GM23248 (cell line): Measurements from ENCODE around the gene CTSE. TPM values are rescaled to one million over a fixed set of nuclear protein-coding genes. Genes with fewer than 3 reads are reported as not detected.

ENCODE experiments used
- DNase-seq: peaks from one replicate; pipeline ENCODE4 v3.0.0-alpha.2; 2015
- H2AFZ ChIP-seq: fragments of 200-600 bp; sonication (generic); 2 replicates; pipeline ENCODE4 v1.6.1; 2016; ENCODE audit warnings: antibody characterized with exemption
- H3F3A ChIP-seq: fragments of 200-600 bp; sonication (generic); 2 replicates; pipeline ENCODE4 v1.6.1; 2016; ENCODE audit warnings: mild to moderate bottlenecking, antibody characterized with exemption, mixed run types; ENCODE audit not compliant: insufficient read depth
- H3K27ac ChIP-seq: fragments of 200-600 bp; sonication (generic); 2 replicates; pipeline ENCODE4 v1.5.1; 2016; ENCODE audit warnings: mild to moderate bottlenecking
- H3K27me3 ChIP-seq: fragments of 200-600 bp; sonication (generic); replicated peaks from 2 replicates; pipeline ENCODE4 v1.6.1; 2016; ENCODE audit warnings: mild to moderate bottlenecking; ENCODE audit not compliant: insufficient read depth
- H3K36me3 ChIP-seq: fragments of 200-600 bp; sonication (generic); 2 replicates; pipeline ENCODE4 v1.6.1; 2016; ENCODE audit warnings: low read depth, mild to moderate bottlenecking
- H3K4me1 ChIP-seq: fragments of 200-600 bp; sonication (generic); 2 replicates; pipeline ENCODE4 v1.6.1; 2016; ENCODE audit warnings: mild to moderate bottlenecking; ENCODE audit not compliant: insufficient read depth
- H3K4me2 ChIP-seq: fragments of 200-600 bp; sonication (generic); one replicate; pipeline ENCODE4 v1.6.1; 2016; ENCODE audit warnings: mild to moderate bottlenecking; ENCODE audit not compliant: unreplicated experiment
- H3K4me3 ChIP-seq: fragments of 200-600 bp; sonication (generic); 2 replicates; pipeline ENCODE4 v1.5.1; 2016; ENCODE audit warnings: mild to moderate bottlenecking
- H3K79me2 ChIP-seq: fragments of 200-600 bp; sonication (generic); 2 replicates; pipeline ENCODE4 v1.6.1; 2016; ENCODE audit warnings: mild to moderate bottlenecking; ENCODE audit not compliant: insufficient read depth
- H3K9ac ChIP-seq: fragments of 200-600 bp; sonication (generic); 2 replicates; pipeline ENCODE4 v1.6.1; 2016; ENCODE audit warnings: mild to moderate bottlenecking
- H3K9me2 ChIP-seq: fragments of 200-600 bp; sonication (generic); 2 replicates; pipeline ENCODE4 v1.6.1; 2016; ENCODE audit warnings: mixed run types, mild to moderate bottlenecking, moderate library complexity; ENCODE audit not compliant: insufficient read depth
- H3K9me3 ChIP-seq: fragments of 200-600 bp; sonication (generic); one replicate; pipeline ENCODE4 v1.6.1; 2017; ENCODE audit warnings: low read depth
- H4K20me1 ChIP-seq: fragments of 200-600 bp; sonication (generic); 2 replicates; pipeline ENCODE4 v1.6.0; 2016; ENCODE audit not compliant: insufficient read depth
- EZH2 ChIP-seq: fragments of 200-600 bp; sonication (generic); IDR thresholded peaks from 2 replicates; pipeline ENCODE4 v1.6.1; 2018; ENCODE audit warnings: antibody characterized with exemption, mild to moderate bottlenecking; ENCODE audit not compliant: insufficient read depth, poor library complexity, severe bottlenecking
- EZH2phosphoT487 ChIP-seq: fragments of 200-600 bp; sonication (generic); IDR thresholded peaks from 2 replicates; pipeline ENCODE4 v1.6.1; 2018; ENCODE audit warnings: antibody characterized with exemption, moderate library complexity, mild to moderate bottlenecking, low read depth; ENCODE audit not compliant: insufficient read depth
- WGBS, 2 experiments: methylation state at CpG; one replicate each; pipeline ENCODE4 v1.1.6; 2015 to 2017; ENCODE audit warnings: low lambda C conversion rate in 2 of 2, low coverage in 1 of 2; ENCODE audit errors: missing lambda C conversion rate in 2 of 2; 5-methylcytosine and 5-hydroxymethylcytosine counted together
- in situ Hi-C: fragments of 300-500 bp; cut with MboI; formaldehyde crosslinking; loops from 2 replicates; pipeline ENCODE4 v1.15.0; 2020
- polyA plus RNA-seq: library from polyadenylated mRNA; unstranded; fragments of >200 nt; fragmentation: Nextera tagmentation; extraction: Ambion mirVana; gene quantifications from 2 replicates; pipeline ENCODE4 v1.2.1, GENCODE V29; 2016
- total RNA-seq: library from RNA; depleted of rRNA; stranded (reverse); fragments of >200 nt; shearing (Covaris generic); gene quantifications from 2 replicates; pipeline ENCODE4 v1.2.3, GENCODE V29; 2014

Gene CTSE
- total and polyA plus RNA-seq, 2 experiments from 2014 or later = not detected

GRCh38 chr1:206049293-206049692 lies 25.6 kb upstream of the CTSE start:
- H3K4me1 ChIP-seq = no peaks in the 10 kb centered on the region
- H3K27ac ChIP-seq = no peak overlapping the region
- H3K4me2 ChIP-seq = no peak overlapping the region
- no peak for DNase-seq
- H3K27me3 ChIP-seq = peaks cover 27% of the 10 kb centered on the region
- no peaks in the 10 kb centered on the region for H3K9me3 ChIP-seq
- H3K4me3 ChIP-seq = no peak overlapping the region
- H3K9me2 ChIP-seq = no peaks in the 10 kb centered on the region
- no peaks in the 10 kb centered on the region for H3K36me3 ChIP-seq
- H3F3A ChIP-seq = no peaks in the 10 kb centered on the region
- no peak overlapping the region for H2AFZ ChIP-seq
- no peaks in the 10 kb centered on the region for H4K20me1 ChIP-seq
- in situ Hi-C loops = no loop called here
- H3K9ac ChIP-seq = no peak overlapping the region
- no peak for TF ChIP-seq EZH2
- TF ChIP-seq EZH2phosphoT487 = no peak
- H3K79me2 ChIP-seq = no peaks in the 10 kb centered on the region

GRCh38 chr1:206048582-206048981 lies 24.9 kb upstream of the CTSE start:
- WGBS, 2 experiments = 51 to 55% methylated on average over 6 of the region's 6 CpGs
- in situ Hi-C loops = no loop called here
- Histone ChIP-seq H3K36me3 (no peaks in the 10 kb centered on the region), H3K4me2 (no peak overlapping the region), H3K4me1 (no peaks in the 10 kb centered on the region), H3K4me3 (no peak overlapping the region), H3K79me2 (no peaks in the 10 kb centered on the region), H3K27me3 (peaks cover 27% of the 10 kb centered on the region), H3K9me3 (no peaks in the 10 kb centered on the region), H3K27ac (no peak overlapping the region), H3K9ac (no peak overlapping the region), H3K9me2 (no peaks in the 10 kb centered on the region), H4K20me1 (no peaks in the 10 kb centered on the region), H2AFZ (no peak overlapping the region), H3F3A (no peaks in the 10 kb centered on the region)
- DNase-seq = no peak
- no peak for TF ChIP-seq EZH2phosphoT487
- TF ChIP-seq EZH2 = no peak

- H3F3A ChIP-seq = no peaks in the 10 kb centered on the region
- H3K4me3 ChIP-seq = no peak overlapping the region
- in situ Hi-C loops = no loop called here
- H3K36me3 ChIP-seq = no peaks in the 10 kb centered on the region
- H3K79me2 ChIP-seq = no peaks in the 10 kb centered on the region
- WGBS, 2 experiments = 24 to 28% methylated on average over 4 of the region's 4 CpGs
- H3K27me3 ChIP-seq = peaks cover 39% of the 10 kb centered on the region
- no peak for DNase-seq
- TF ChIP-seq EZH2 (no peak), EZH2phosphoT487 (no peak)
- no peaks in the 10 kb centered on the region for H3K4me1 ChIP-seq
- no peaks in the 10 kb centered on the region for H4K20me1 ChIP-seq
- H3K9ac ChIP-seq = no peak overlapping the region
- H2AFZ ChIP-seq = no peak overlapping the region
- H3K27ac ChIP-seq = no peak overlapping the region
- no peak overlapping the region for H3K4me2 ChIP-seq
- no peaks in the 10 kb centered on the region for H3K9me3 ChIP-seq
- no peaks in the 10 kb centered on the region for H3K9me2 ChIP-seq
Measured at GRCh38 chr1:206047271-206047670, 23.6 kb upstream of the CTSE start.

- peaks cover 59% of the 10 kb centered on the region for H3K27me3 ChIP-seq
- no peak overlapping the region for H3K27ac ChIP-seq
- in situ Hi-C loops = no loop called here
- 42 to 48% methylated on average over 5 to 7 of the region's 7 CpGs for WGBS, 2 experiments
- H2AFZ ChIP-seq = no peak overlapping the region
- no peak for DNase-seq
- TF ChIP-seq EZH2phosphoT487 = no peak
- TF ChIP-seq EZH2 = no peak
- no peaks in the 10 kb centered on the region for H3K4me1 ChIP-seq
- no peaks in the 10 kb centered on the region for H3K9me2 ChIP-seq
- H3K4me3 ChIP-seq = no peak overlapping the region
- H4K20me1 ChIP-seq = no peaks in the 10 kb centered on the region
- no peaks in the 10 kb centered on the region for H3K36me3 ChIP-seq
- no peak overlapping the region for H3K4me2 ChIP-seq
- no peak overlapping the region for H3K9ac ChIP-seq
- H3K9me3 ChIP-seq = no peaks in the 10 kb centered on the region
- no peaks in the 10 kb centered on the region for H3K79me2 ChIP-seq
- H3F3A ChIP-seq = no peaks in the 10 kb centered on the region
Measured at GRCh38 chr1:206041640-206042039, 17.9 kb upstream of the CTSE start.

- no peak for DNase-seq
- 30 to 41% methylated on average over 5 of the region's 5 CpGs for WGBS, 2 experiments
Measured at GRCh38 chr1:206040328-206040727, 16.6 kb upstream of the CTSE start.

More at GRCh38 chr1:206040328-206040727, 16.6 kb upstream of the CTSE start:
- peaks cover 67% of the 10 kb centered on the region for H3K27me3 ChIP-seq
- H4K20me1 ChIP-seq = no peaks in the 10 kb centered on the region
- no peaks in the 10 kb centered on the region for H3K36me3 ChIP-seq
- no peak overlapping the region for H3K9ac ChIP-seq
- no peak overlapping the region for H3K4me2 ChIP-seq
- H3F3A ChIP-seq = no peaks in the 10 kb centered on the region
- H3K9me2 ChIP-seq = no peaks in the 10 kb centered on the region
- in situ Hi-C loops = no loop called here
- no peaks in the 10 kb centered on the region for H3K79me2 ChIP-seq
- H3K27ac ChIP-seq = no peak overlapping the region
- H3K9me3 ChIP-seq = no peaks in the 10 kb centered on the region
- no peak overlapping the region for H3K4me3 ChIP-seq
- no peak overlapping the region for H2AFZ ChIP-seq
- TF ChIP-seq EZH2 = no peak
- TF ChIP-seq EZH2phosphoT487 = no peak
- no peaks in the 10 kb centered on the region for H3K4me1 ChIP-seq
